K562 (cell line): Measurements from ENCODE around the gene EEF1AKMT4. TPM values are rescaled to one million over a fixed set of nuclear protein-coding genes. Genes with fewer than 3 reads are reported as not detected.

ENCODE experiments used
- ARNT ChIP-seq, 2 experiments: fragments of 450-650 bp; IDR thresholded peaks; 2 replicates each; pipeline ENCODE4 v1.6.1; 2016; ENCODE audit warnings: mild to moderate bottlenecking in 1 of 2
- CBX3 ChIP-seq, 2 experiments: IDR thresholded peaks; 1 replicate in 1 of 2; 2 replicates in 1 of 2; pipeline ENCODE4 v1.6.1; 2012; ENCODE audit warnings: inconsistent platforms in 2 of 2, low read length in 2 of 2, borderline replicate concordance in 1 of 2, control low read depth in 1 of 2
- COPS2 ChIP-seq: fragments of 450-650 bp; conservative IDR thresholded peaks from 2 replicates; pipeline ENCODE4 v1.6.1; 2016; ENCODE audit warnings: mild to moderate bottlenecking, moderate library complexity
- E2F6 ChIP-seq, 2 experiments: IDR thresholded peaks; 2 replicates each; pipeline ENCODE4 v1.6.1; 2011; ENCODE audit warnings: borderline replicate concordance in 1 of 2, control low read depth in 1 of 2, low read depth in 1 of 2, low read length in 1 of 2, mild to moderate bottlenecking in 1 of 2, mixed read lengths in 1 of 2, moderate library complexity in 1 of 2; ENCODE audit not compliant: insufficient read depth in 1 of 2, insufficient read length in 1 of 2, poor library complexity in 1 of 2, severe bottlenecking in 1 of 2; ENCODE audit errors: extremely low read depth in 1 of 2
- HMGN3 ChIP-seq: IDR thresholded peaks from 2 replicates; pipeline ENCODE4 v1.6.1; 2011; ENCODE audit warnings: borderline replicate concordance, low read depth, mild to moderate bottlenecking, mixed read lengths, low read length; ENCODE audit not compliant: insufficient read length; ENCODE audit errors: extremely low read depth
- KAT7 ChIP-seq: sonication (generic); formaldehyde crosslinking; IDR thresholded peaks from 2 replicates; pipeline ENCODE4 v1.8.0; 2022; ENCODE audit warnings: missing genetic modification reagents, mild to moderate bottlenecking, borderline replicate concordance
- KDM1A ChIP-seq, 2 experiments: fragments of 450-650 bp; IDR thresholded peaks; 2 replicates each; pipeline ENCODE4 v1.6.1; 2016; ENCODE audit warnings: mild to moderate bottlenecking in 2 of 2
- NFE2 ChIP-seq: IDR thresholded peaks from 2 replicates; pipeline ENCODE4 v1.6.1; 2014; ENCODE audit warnings: antibody characterized with exemption, low read depth
- NR2F6 ChIP-seq: fragments of 450-650 bp; formaldehyde crosslinking; IDR thresholded peaks from 2 replicates; pipeline ENCODE4 v1.4.0; 2020; ENCODE audit warnings: mild to moderate bottlenecking
- RAD21 ChIP-seq, 2 experiments: fragments of 250-450 bp in 1 of 2; fragments of 450-650 bp in 1 of 2; sonication (Bioruptor Pico) in 1 of 2; formaldehyde crosslinking in 1 of 2; IDR thresholded peaks in 1 of 2; conservative IDR thresholded peaks in 1 of 2; 2 replicates each; pipeline versions ENCODE4 v1.4.0 to v1.8.0; 2020 to 2022; ENCODE audit warnings: mild to moderate bottlenecking in 2 of 2, moderate library complexity in 1 of 2
- RBM17 ChIP-seq: fragments of 200-400 bp; formaldehyde crosslinking; IDR thresholded peaks from 2 replicates; pipeline ENCODE4 v1.6.1; 2017; ENCODE audit warnings: low read depth, mild to moderate bottlenecking, low read length, borderline replicate concordance
- RNF2 ChIP-seq: sonication (generic); IDR thresholded peaks from 2 replicates; pipeline ENCODE4 v1.6.1; 2016
- SIN3B ChIP-seq: fragments of 450-650 bp; IDR thresholded peaks from 2 replicates; pipeline ENCODE4 v1.6.1; 2017; ENCODE audit warnings: low read depth, mild to moderate bottlenecking, moderate library complexity
- SIRT6 ChIP-seq: IDR thresholded peaks from one replicate; pipeline ENCODE4 v1.6.1; 2012; ENCODE audit warnings: low read depth, mild to moderate bottlenecking, control low read depth, inconsistent platforms, low read length, moderate library complexity
- SRF ChIP-seq, 2 experiments: fragments of 250-450, 450-650 bp in 1 of 2; sonication (Bioruptor Pico) in 1 of 2; sonication (generic) in 1 of 2; formaldehyde crosslinking; IDR thresholded peaks; 2 replicates each; pipeline versions ENCODE4 v1.5.0 to v1.5.1; 2020 to 2022; ENCODE audit warnings: mild to moderate bottlenecking in 1 of 2, missing genetic modification reagents in 1 of 2
- TAF1 ChIP-seq: IDR thresholded peaks from 2 replicates; pipeline ENCODE4 v1.6.1; 2011; ENCODE audit warnings: mild to moderate bottlenecking, low read length, moderate library complexity; ENCODE audit not compliant: insufficient read depth, control insufficient read depth, severe bottlenecking; ENCODE audit errors: extremely low read depth
- TCF15 ChIP-seq: fragments of 250-450 bp; sonication (Bioruptor Pico); IDR thresholded peaks from 2 replicates; pipeline ENCODE4 v1.8.0; 2022; ENCODE audit warnings: moderate library complexity, mild to moderate bottlenecking, inconsistent platforms
- VEZF1 ChIP-seq: fragments of 200-800 bp; sonication (Bioruptor generic); IDR thresholded peaks from 2 replicates; pipeline ENCODE4 v1.6.1; 2017; ENCODE audit warnings: missing genetic modification characterization, missing compliant biosample characterization
- XRCC5 ChIP-seq: fragments of 200-400 bp; formaldehyde crosslinking; IDR thresholded peaks from 2 replicates; pipeline ENCODE4 v1.6.1; 2017; ENCODE audit warnings: low read depth, mild to moderate bottlenecking, low read length
- ZNF3 ChIP-seq: fragments of 250-450 bp; sonication (Bioruptor Pico); IDR thresholded peaks from 2 replicates; pipeline ENCODE4 v1.5.0; 2021; ENCODE audit warnings: mild to moderate bottlenecking, moderate library complexity
- ZNF324 ChIP-seq: fragments of 250-450 bp; sonication (Bioruptor Pico); IDR thresholded peaks from 2 replicates; pipeline ENCODE4 v1.4.0; 2020; ENCODE audit warnings: mild to moderate bottlenecking
- ZNF395 ChIP-seq: fragments of 200-800 bp; sonication (Bioruptor generic); IDR thresholded peaks from 2 replicates; pipeline ENCODE4 v1.6.1; 2017; ENCODE audit warnings: missing genetic modification characterization, missing compliant biosample characterization
- ZNF76 ChIP-seq: fragments of 250-450 bp; sonication (Bioruptor Pico); IDR thresholded peaks from 2 replicates; pipeline ENCODE4 v1.4.0; 2020; ENCODE audit warnings: mild to moderate bottlenecking, moderate library complexity, borderline replicate concordance
- polyA plus RNA-seq, 8 experiments: library from polyadenylated mRNA; depleted of rRNA in 4 of 8; stranded (reverse) in 5 of 8; unstranded in 3 of 8; fragments of >200 nt; fragmentation: Nextera tagmentation in 2 of 8; fragmentation: Illumina TruSeq in 1 of 8; extraction: Ambion mirVana in 2 of 8; extraction: Trizol in 1 of 8; gene quantifications; 2 replicates each; pipeline versions ENCODE4 v1.2.1 to v1.2.3, GENCODE V29; 2011 to 2014; ENCODE audit warnings: inconsistent platforms in 1 of 8, missing spikeins in 1 of 8
- total RNA-seq, 7 experiments: library from RNA; depleted of rRNA in 6 of 7; stranded (reverse); fragments of >200 nt in 6 of 7; fragmentation: Illumina TruSeq in 2 of 7; extraction: Trizol in 2 of 7; gene quantifications; 2 replicates each; pipeline versions ENCODE4 v1.2.1 to v1.2.3, GENCODE V29; 2011 to 2021; ENCODE audit warnings: low replicate concordance in 1 of 7

Gene EEF1AKMT4
- total and polyA plus RNA-seq, 9 of the 15 experiments (the other 6 are each of a cell fraction or from before 2014, with no cell fraction given): 10.3 to 49.4 (median 18.9) TPM

- TF ChIP-seq KDM1A (IDR thresholded peaks at IDR 0.05): no peak
- TF ChIP-seq NR2F6: no peak
- TF ChIP-seq ZNF3 (CRISPR knock-in tag): no peak
- no peak for TF ChIP-seq RNF2
- no peak for TF ChIP-seq ZNF324 (CRISPR knock-in tag)
- TF ChIP-seq ZNF76 (CRISPR knock-in tag): no peak
- no peak for TF ChIP-seq NFE2
- TF ChIP-seq SIN3B: no peak
- TF ChIP-seq E2F6 (IDR thresholded peaks at IDR 0.05; ENCODE audit: borderline replicate concordance in 1 of 2, extremely low read depth in 1 of 2, insufficient read depth in 1 of 2, insufficient read length in 1 of 2, low read depth in 1 of 2, low read length in 1 of 2, poor library complexity in 1 of 2, severe bottlenecking in 1 of 2): peak in 1 of 2 experiments; percentile 10
- 0 out of 2 replicates have a peak, but pooled peaks have one; percentile 14 for TF ChIP-seq KAT7 (CRISPR knock-in tag)
- TF ChIP-seq CBX3 (IDR thresholded peaks at IDR 0.05; ENCODE audit: borderline replicate concordance in 1 of 2, low read length in 2 of 2): 0 out of 3 replicates have a peak, but pooled peaks of 1 of the 2 experiments have one; percentile 39
- TF ChIP-seq HMGN3: no peak
- TF ChIP-seq COPS2: no peak
- TF ChIP-seq RBM17: no peak
- TF ChIP-seq ARNT (IDR thresholded peaks at IDR 0.05): no peak
- 0 out of 2 replicates have a peak, but pooled peaks have one; percentile 27 for TF ChIP-seq ZNF395 (CRISPR knock-in tag)
- TF ChIP-seq VEZF1: peak; percentile 5; the same call in 1 of the 2 replicates
- TF ChIP-seq RAD21 (CRISPR knock-in tag; conservative IDR thresholded peaks at IDR 0.05 in 1 of 2, IDR thresholded peaks at IDR 0.05 in 1 of 2): peak; percentile 63 to 74
- TF ChIP-seq SRF (CRISPR knock-in tag; IDR thresholded peaks at IDR 0.05): 0 out of 4 replicates have a peak, but pooled peaks of 1 of the 2 experiments have one; percentile 36
- peak; percentile 40 for TF ChIP-seq TAF1
- peak; percentile 55; the same call in 1 of the 2 replicates for TF ChIP-seq XRCC5
- no peak for TF ChIP-seq TCF15 (CRISPR knock-in tag)
- no peak for TF ChIP-seq SIRT6
Measured at GRCh38 chr3:184250167-184250828, 826 bp downstream of the EEF1AKMT4 start (continued).
